ENCODE results near the gene DNAJC17. TPM values are rescaled to one million over a fixed set of nuclear protein-coding genes. Genes with fewer than 3 reads are reported as not detected.
A peak's percentile ranks its signal among the peaks of the same experiment; 100 is the strongest.

The DNAJC17 gene
- polyA plus RNA-seq, 1 donor from 2014 or later, result 79.6 TPM

DNA sequence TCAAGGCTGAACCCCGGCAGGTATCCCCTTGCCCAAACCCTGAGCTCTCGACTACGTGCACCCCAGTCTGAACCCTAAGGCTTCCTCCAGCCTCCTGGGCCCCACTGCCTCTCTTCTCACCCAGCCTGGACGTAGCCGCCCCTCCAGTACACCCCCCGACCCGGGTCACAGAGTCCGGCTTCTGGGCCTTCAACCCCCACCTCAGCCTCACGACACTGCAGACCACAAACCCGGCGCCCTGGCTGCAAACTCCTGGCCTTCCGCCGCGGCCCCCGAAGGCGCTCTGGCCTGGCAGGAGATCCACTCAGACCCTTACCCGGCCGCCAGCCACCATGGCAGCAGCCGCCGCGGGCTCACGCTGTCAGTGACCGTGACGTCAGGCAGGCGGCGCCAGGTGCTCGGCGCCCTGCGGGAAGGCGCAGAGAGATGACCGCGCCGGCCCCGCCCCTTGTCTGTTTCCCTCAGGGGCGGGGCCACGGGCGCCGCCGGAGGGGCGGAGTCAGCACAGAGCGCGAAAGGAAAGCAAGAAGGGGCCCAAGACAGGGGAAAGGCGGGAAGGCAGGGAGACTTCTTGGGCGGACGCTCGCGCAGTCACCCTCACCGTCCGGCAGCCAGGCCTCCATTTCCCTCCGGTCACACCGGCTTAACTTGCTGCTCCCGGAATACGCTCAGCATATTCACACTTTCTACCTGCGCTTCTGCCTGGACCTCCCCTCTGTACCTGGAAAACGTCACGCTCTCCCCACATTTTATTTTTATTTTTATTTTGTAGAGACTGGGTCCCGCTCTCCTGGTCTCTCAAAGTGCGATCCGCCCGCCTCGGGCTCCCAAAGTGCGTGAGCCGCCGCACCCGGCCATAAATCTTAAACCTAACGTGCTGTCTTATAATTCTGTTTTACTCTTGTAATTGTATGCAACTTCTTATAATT, 52.1 kb downstream of the DNAJC17 start, which contains the start of gene RMDN3:
TSS of gene RMDN3 (minus strand) at position 372 of the 929 bp plus-strand sequence. CDS start 471 bp downstream, outside the sequence.
- no peaks in the 10 kb centered on the region for H3F3A ChIP-seq (ENCODE audit: insufficient read depth, low read length, poor library complexity, severe bottlenecking)
- peak; percentile 93 for TF ChIP-seq MXI1 (conservative IDR thresholded peaks at IDR 0.05; ENCODE audit: poor library complexity, severe bottlenecking)
- peak; percentile 93 for TF ChIP-seq POLR2AphosphoS5 (IDR thresholded peaks at IDR 0.05)
- no peak for TF ChIP-seq EZH2 (IDR thresholded peaks at IDR 0.05; ENCODE audit: borderline replicate concordance, insufficient read depth, low read length, poor library complexity, severe bottlenecking)
- TF ChIP-seq REST (IDR thresholded peaks at IDR 0.05; ENCODE audit: borderline replicate concordance), result peak; percentile 63
- TF ChIP-seq EP300 (conservative IDR thresholded peaks at IDR 0.05; ENCODE audit: poor library complexity, severe bottlenecking), result peak; percentile 75
- TF ChIP-seq RAD21 (conservative IDR thresholded peaks at IDR 0.05), result peak; percentile 45
- no peak for TF ChIP-seq TAF1 (IDR thresholded peaks at IDR 0.05; ENCODE audit: low read depth)
- TF ChIP-seq SMC3 (conservative IDR thresholded peaks at IDR 0.05; ENCODE audit: poor library complexity), result peak; percentile 51
- TF ChIP-seq, protein P1, sequence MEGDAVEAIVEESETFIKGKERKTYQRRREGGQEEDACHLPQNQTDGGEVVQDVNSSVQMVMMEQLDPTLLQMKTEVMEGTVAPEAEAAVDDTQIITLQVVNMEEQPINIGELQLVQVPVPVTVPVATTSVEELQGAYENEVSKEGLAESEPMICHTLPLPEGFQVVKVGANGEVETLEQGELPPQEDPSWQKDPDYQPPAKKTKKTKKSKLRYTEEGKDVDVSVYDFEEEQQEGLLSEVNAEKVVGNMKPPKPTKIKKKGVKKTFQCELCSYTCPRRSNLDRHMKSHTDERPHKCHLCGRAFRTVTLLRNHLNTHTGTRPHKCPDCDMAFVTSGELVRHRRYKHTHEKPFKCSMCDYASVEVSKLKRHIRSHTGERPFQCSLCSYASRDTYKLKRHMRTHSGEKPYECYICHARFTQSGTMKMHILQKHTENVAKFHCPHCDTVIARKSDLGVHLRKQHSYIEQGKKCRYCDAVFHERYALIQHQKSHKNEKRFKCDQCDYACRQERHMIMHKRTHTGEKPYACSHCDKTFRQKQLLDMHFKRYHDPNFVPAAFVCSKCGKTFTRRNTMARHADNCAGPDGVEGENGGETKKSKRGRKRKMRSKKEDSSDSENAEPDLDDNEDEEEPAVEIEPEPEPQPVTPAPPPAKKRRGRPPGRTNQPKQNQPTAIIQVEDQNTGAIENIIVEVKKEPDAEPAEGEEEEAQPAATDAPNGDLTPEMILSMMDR (IDR thresholded peaks at IDR 0.05; ENCODE audit: poor library complexity, severe bottlenecking), result peak; percentile 37

GRCh38 chr15:40754574-40754882, 52.7 kb downstream of the DNAJC17 start:
- no peaks in the 10 kb centered on the region for H3K27me3 ChIP-seq (ENCODE audit: insufficient read depth, low read depth, low read length)
- H4K20me1 ChIP-seq (ENCODE audit: insufficient read depth), result no peaks in the 10 kb centered on the region
- peak overlapping the region; percentile 76 for H3K4me3 ChIP-seq (ENCODE audit: low read length)
- peaks cover 12% of the 10 kb centered on the region for H3K79me2 ChIP-seq (replicated peaks; ENCODE audit: insufficient read depth, low read length)
- peak overlapping the region; percentile 59 for H3K4me2 ChIP-seq (ENCODE audit: low read length)
- H3K9me3 ChIP-seq (ENCODE audit: low read length), result no peaks in the 10 kb centered on the region
- no peaks in the 10 kb centered on the region for H3F3A ChIP-seq (ENCODE audit: insufficient read depth, low read length, poor library complexity, severe bottlenecking)
- no peaks in the 10 kb centered on the region for H3K36me3 ChIP-seq (ENCODE audit: insufficient read depth, low read length)
- H3K27ac ChIP-seq (ENCODE audit: low read length), result peak overlapping the region; percentile 66
- peak overlapping the region; percentile 81 for H3K9ac ChIP-seq (ENCODE audit: low read length)
- no peak for TF ChIP-seq RAD21 (conservative IDR thresholded peaks at IDR 0.05)
- TF ChIP-seq EZH2 (IDR thresholded peaks at IDR 0.05; ENCODE audit: borderline replicate concordance, insufficient read depth, low read length, poor library complexity, severe bottlenecking), result no peak
- TF ChIP-seq TAF1 (IDR thresholded peaks at IDR 0.05; ENCODE audit: low read depth), result no peak
- TF ChIP-seq SMC3 (conservative IDR thresholded peaks at IDR 0.05; ENCODE audit: poor library complexity), result no peak
- TF ChIP-seq EP300 (conservative IDR thresholded peaks at IDR 0.05; ENCODE audit: poor library complexity, severe bottlenecking), result no peak
- no peaks in the 10 kb centered on the region for H3K9me2 ChIP-seq (ENCODE audit: insufficient read depth, low read length)
- H2AFZ ChIP-seq (ENCODE audit: low read depth, low read length), result no peak overlapping the region

More for the DNA sequence above, 52.1 kb downstream of the DNAJC17 start, which contains the start of gene RMDN3:
- Histone ChIP-seq H3K27me3 (ENCODE audit: insufficient read depth, low read depth, low read length) (no peaks in the 10 kb centered on the region), H3K79me2 (replicated peaks; ENCODE audit: insufficient read depth, low read length) (peaks cover 12% of the 10 kb centered on the region), H3K9me3 (ENCODE audit: low read length) (no peaks in the 10 kb centered on the region), H3K9me2 (ENCODE audit: insufficient read depth, low read length) (no peaks in the 10 kb centered on the region), H4K20me1 (ENCODE audit: insufficient read depth) (no peaks in the 10 kb centered on the region), H2AFZ (ENCODE audit: low read depth, low read length) (peak within 1 kb of the TSS; percentile 59), H3K4me2 (ENCODE audit: low read length) (peak within 1 kb of the TSS; percentile 59), H3K4me3 (ENCODE audit: low read length) (peak within 1 kb of the TSS; percentile 76), H3K36me3 (ENCODE audit: insufficient read depth, low read length) (no peaks in the 10 kb centered on the region), H3K27ac (ENCODE audit: low read length) (peak within 1 kb of the TSS; percentile 66), H3K9ac (ENCODE audit: low read length) (peak within 1 kb of the TSS; percentile 81)

Measured in neural cell (in vitro differentiated cells).